NT2/D1 (cell line): ENCODE data around the gene PSAP.

ENCODE experiments used
- DNase-seq: peaks from one replicate; pipeline ENCODE4 v3.0.0-alpha.2; 2011; ENCODE audit warnings: low read depth, low spot score
- H3K27me3 ChIP-seq: 2 replicates; pipeline ENCODE4 v1.6.0; 2011; ENCODE audit warnings: mild to moderate bottlenecking; ENCODE audit not compliant: insufficient read length, insufficient read depth
- H3K36me3 ChIP-seq: 2 replicates; pipeline ENCODE4 v1.6.1; 2011; ENCODE audit warnings: mild to moderate bottlenecking, low read length, mixed read lengths; ENCODE audit not compliant: insufficient read depth, insufficient read length
- H3K4me1 ChIP-seq: 2 replicates; pipeline ENCODE4 v1.5.1; 2011; ENCODE audit not compliant: insufficient read depth, insufficient read length
- H3K4me3 ChIP-seq: 2 replicates; pipeline ENCODE4 v1.5.1; 2011; ENCODE audit warnings: low read depth; ENCODE audit not compliant: insufficient read length
- H3K9ac ChIP-seq: 2 replicates; pipeline ENCODE4 v1.6.0; 2011; ENCODE audit warnings: low read depth; ENCODE audit not compliant: insufficient read length
- H3K9me3 ChIP-seq: 2 replicates; pipeline ENCODE4 v1.5.1; 2011; ENCODE audit warnings: mild to moderate bottlenecking, low read length; ENCODE audit not compliant: insufficient read depth
- SUZ12 ChIP-seq: IDR thresholded peaks from 2 replicates; pipeline ENCODE4 v1.6.1; 2011; ENCODE audit not compliant: insufficient read length, insufficient read depth; ENCODE audit errors: extremely low read depth
- YY1 ChIP-seq: IDR thresholded peaks from 2 replicates; pipeline ENCODE4 v1.6.1; 2011; ENCODE audit not compliant: insufficient read length, insufficient read depth
- ZNF274 ChIP-seq: IDR thresholded peaks from 2 replicates; pipeline ENCODE4 v1.6.1; 2011; ENCODE audit warnings: mild to moderate bottlenecking, low read depth, low read length

The PSAP gene

DNA sequence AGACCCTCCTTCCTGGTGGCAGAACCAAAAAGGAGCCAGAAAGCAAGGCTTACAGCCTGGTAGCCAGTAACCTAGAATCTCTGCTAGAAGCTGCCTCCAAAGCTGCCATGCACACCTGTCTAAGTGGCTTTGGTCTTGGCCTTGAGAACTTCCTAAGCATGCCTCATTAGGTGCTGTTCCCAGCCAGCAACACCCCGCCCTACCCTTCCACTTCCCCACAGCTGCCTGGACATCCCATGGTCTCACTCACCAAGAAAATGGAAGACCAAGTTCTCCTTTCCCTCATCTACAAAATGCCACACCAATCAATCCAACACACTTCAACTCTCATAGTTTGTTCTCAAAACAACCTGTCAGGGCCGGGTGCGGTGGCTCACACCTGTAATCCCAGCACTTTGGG, 4.2 kb downstream of the PSAP start:
- no peak overlapping the region for H3K9ac ChIP-seq
- no peak overlapping the region for H3K4me3 ChIP-seq
- H3K4me1 ChIP-seq, result peaks cover 3% of the 10 kb centered on the region
- H3K27me3 ChIP-seq, result no peaks in the 10 kb centered on the region
- TF ChIP-seq YY1 (no peak), SUZ12 (no peak), ZNF274 (no peak)
- DNase-seq, result no peak
- H3K36me3 ChIP-seq, result peaks cover 9% of the 10 kb centered on the region
- no peaks in the 10 kb centered on the region for H3K9me3 ChIP-seq

- Histone ChIP-seq H3K4me1 (peaks cover 7% of the 10 kb centered on the region), H3K27me3 (no peaks in the 10 kb centered on the region), H3K9me3 (no peaks in the 10 kb centered on the region), H3K36me3 (peaks cover 9% of the 10 kb centered on the region), H3K4me3 (no peak overlapping the region), H3K9ac (no peak overlapping the region)
- TF ChIP-seq YY1 (no peak), ZNF274 (no peak), SUZ12 (no peak)
- DNase-seq, result no peak
These were observed 5.3 kb downstream of the PSAP start for GRCh38 chr10:71845410-71846405.

- TF ChIP-seq SUZ12 (no peak), ZNF274 (no peak), YY1 (no peak)
- H3K9ac ChIP-seq, result no peak overlapping the region
- DNase-seq, result no peak
- H3K4me3 ChIP-seq, result no peak overlapping the region
- no peaks in the 10 kb centered on the region for H3K9me3 ChIP-seq
- peaks cover 9% of the 10 kb centered on the region for H3K36me3 ChIP-seq
- peaks cover 11% of the 10 kb centered on the region for H3K4me1 ChIP-seq
- no peaks in the 10 kb centered on the region for H3K27me3 ChIP-seq
These were observed 6.4 kb downstream of the PSAP start for GRCh38 chr10:71844695-71845094.

- H3K9ac ChIP-seq, result no peak overlapping the region
- H3K9me3 ChIP-seq, result no peaks in the 10 kb centered on the region
- peaks cover 11% of the 10 kb centered on the region for H3K4me1 ChIP-seq
- H3K27me3 ChIP-seq, result no peaks in the 10 kb centered on the region
- no peak overlapping the region for H3K4me3 ChIP-seq
- peaks cover 9% of the 10 kb centered on the region for H3K36me3 ChIP-seq
- no peak for DNase-seq
- TF ChIP-seq YY1, result no peak
- no peak for TF ChIP-seq SUZ12
- TF ChIP-seq ZNF274, result no peak
These were observed 7.0 kb downstream of the PSAP start for GRCh38 chr10:71844084-71844483.

GRCh38 chr10:71842856-71843686, 8.0 kb downstream of the PSAP start:
- Histone ChIP-seq H3K4me1 (peaks cover 13% of the 10 kb centered on the region), H3K36me3 (peaks cover 6% of the 10 kb centered on the region), H3K9me3 (no peaks in the 10 kb centered on the region), H3K27me3 (no peaks in the 10 kb centered on the region), H3K9ac (no peak overlapping the region), H3K4me3 (no peak overlapping the region)
- no peak for DNase-seq
- TF ChIP-seq YY1 (no peak), ZNF274 (no peak), SUZ12 (no peak)

- Histone ChIP-seq H3K36me3 (peaks cover 9% of the 10 kb centered on the region), H3K4me1 (peaks cover 19% of the 10 kb centered on the region), H3K9me3 (no peaks in the 10 kb centered on the region), H3K9ac (no peak overlapping the region), H3K27me3 (no peaks in the 10 kb centered on the region), H3K4me3 (no peak overlapping the region)
- DNase-seq, result no peak
- TF ChIP-seq SUZ12, result no peak
- TF ChIP-seq YY1, result no peak
- no peak for TF ChIP-seq ZNF274
These were observed 8.6 kb downstream of the PSAP start for GRCh38 chr10:71842422-71842821.

DNA sequence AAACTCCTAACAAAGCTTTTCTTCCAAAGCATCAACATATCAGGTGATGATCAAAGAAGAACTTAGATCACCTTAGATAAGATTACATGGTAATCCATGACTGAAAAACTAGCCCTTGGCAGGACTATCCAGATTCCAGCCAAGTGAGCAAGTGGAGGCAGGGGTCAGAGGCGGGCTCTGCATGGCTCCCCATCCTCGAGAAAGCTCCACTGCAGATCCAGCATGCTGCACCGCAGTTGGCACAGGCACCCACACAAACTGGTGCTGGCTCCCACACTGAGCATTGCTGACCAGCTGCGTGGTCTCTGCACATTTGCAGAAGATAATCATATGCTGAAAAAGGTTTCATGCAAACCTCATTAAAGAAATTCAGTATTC, 10.1 kb downstream of the PSAP start:
- TF ChIP-seq ZNF274, result no peak
- no peak for TF ChIP-seq YY1
- no peak for TF ChIP-seq SUZ12
- Histone ChIP-seq H3K36me3 (peaks cover 10% of the 10 kb centered on the region), H3K4me3 (no peak overlapping the region), H3K9me3 (no peaks in the 10 kb centered on the region), H3K9ac (no peak overlapping the region), H3K4me1 (peaks cover 26% of the 10 kb centered on the region), H3K27me3 (no peaks in the 10 kb centered on the region)
- no peak for DNase-seq
